Psoas muscle (tissue), 8 donors: ENCODE results near the gene OR9Q2. TPM values are rescaled to one million over a fixed set of nuclear protein-coding genes. Genes with fewer than 3 reads are reported as not detected.

Experiments used
- ATAC-seq, 4 donors: fragments of 200-7000 bp; cut with Tn5 transposase; one replicate each; pipeline ENCODE4 v1.9.1; 2020; ENCODE audit warnings: moderate library complexity in 3 of 4, mild to moderate bottlenecking in 2 of 4
- DNase-seq, 2 donors: peaks; one replicate each; pipeline ENCODE4 v3.0.0-alpha.2; 2020
- H3K27ac ChIP-seq: fragments of 200-600 bp; one replicate; pipeline ENCODE4 v1.8.0; 2022
- H3K27me3 ChIP-seq, 3 donors: fragments of 200-600 bp in 1 of 3; one replicate each; pipeline versions ENCODE4 v1.6.1 to v1.8.0; 2013 to 2022; ENCODE audit warnings: low read length in 2 of 3, mild to moderate bottlenecking in 2 of 3, moderate library complexity in 1 of 3; ENCODE audit not compliant: insufficient read depth in 3 of 3
- H3K36me3 ChIP-seq, 2 donors: fragments of 200-600 bp in 1 of 2; one replicate each; pipeline versions ENCODE4 v1.6.1 to v1.8.0; 2013 to 2022; ENCODE audit warnings: low read depth in 1 of 2, mild to moderate bottlenecking in 1 of 2, moderate library complexity in 1 of 2; ENCODE audit not compliant: insufficient read depth in 1 of 2
- H3K4me1 ChIP-seq: fragments of 200-600 bp; one replicate; pipeline ENCODE4 v1.8.0; 2022
- H3K4me3 ChIP-seq: fragments of 200-600 bp; one replicate; pipeline ENCODE4 v1.8.0; 2022; ENCODE audit warnings: mild to moderate bottlenecking
- H3K9me3 ChIP-seq: fragments of 200-600 bp; one replicate; pipeline ENCODE4 v1.8.0; 2022
- WGBS, 3 donors: extraction: QIAGEN DNeasy Blood & Tissue Kit; methylation state at CpG; one replicate each; pipeline versions ENCODE4 v1.1.6 to v1.1.7; 2013; 5-methylcytosine and 5-hydroxymethylcytosine counted together
- intact Hi-C, 2 donors: fragments of 100-400 bp; cut with DNase I; formaldehyde crosslinking; loops; one replicate each; pipeline versions ENCODE4 v1.11.0 to v1.14.2; 2022
- polyA plus RNA-seq, 3 donors: library from polyadenylated mRNA; stranded (reverse); fragments of 200-250 nt; gene quantifications; one replicate each; pipeline ENCODE4 v1.2.3, GENCODE V29; 2013
- total RNA-seq, 4 donors: library from RNA; stranded (reverse); fragmentation: NEBNext Ultra II Directional in 2 of 4; extraction: Animal tissue kit (Norgen Biotek cat#: 25700) in 2 of 4; gene quantifications; one replicate each; pipeline versions ENCODE4 v1.2.1 to v1.2.4, GENCODE V29; 2021 to 2023
- TF ChIP-seq, protein P1 (sequence below): fragments of 200-600 bp; IDR thresholded peaks from one replicate; pipeline ENCODE4 v1.8.0; 2022; ENCODE audit warnings: antibody characterized with exemption
- donor health status: healthy with polysubstance abuse.
- donor health status: DM: no; HTN: no; CAD: no; lungs with moderate emphysema.
- donor health status: Bipolar disorder and iron deficiency.
- donor health status: healthy.
- donor health status: DM: yes; HTN: yes; CAD: no.
- donor health status: DM: no; HTN: no; CAD: no.
- donor health status: DM: no; HTN: no; CAD: no.
- donor health status: DM: yes; HTN: yes; CAD: no.

OR9Q2 gene
- total and polyA plus RNA-seq, 7 donors, result not detected

DNA sequence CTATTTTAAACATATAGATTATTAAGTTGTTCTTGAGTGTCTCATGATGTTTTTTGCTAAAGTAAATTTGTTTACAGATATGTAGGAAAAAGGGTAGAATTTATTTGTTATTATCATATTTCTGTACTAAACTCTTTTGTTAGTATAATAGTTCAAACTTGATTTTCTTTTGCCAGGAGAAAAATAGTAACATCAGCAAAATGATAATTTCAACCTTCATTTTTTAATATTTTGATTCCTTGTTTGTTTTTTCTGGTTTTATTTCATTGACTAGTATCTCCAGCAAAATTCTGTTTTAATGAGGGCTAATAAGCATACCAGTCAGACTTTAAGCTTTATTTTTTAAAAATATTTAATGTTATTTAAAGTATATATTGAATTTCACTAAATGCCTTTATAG is 27.6 kb downstream of the OR9Q2 start:
- TF ChIP-seq, protein P1, sequence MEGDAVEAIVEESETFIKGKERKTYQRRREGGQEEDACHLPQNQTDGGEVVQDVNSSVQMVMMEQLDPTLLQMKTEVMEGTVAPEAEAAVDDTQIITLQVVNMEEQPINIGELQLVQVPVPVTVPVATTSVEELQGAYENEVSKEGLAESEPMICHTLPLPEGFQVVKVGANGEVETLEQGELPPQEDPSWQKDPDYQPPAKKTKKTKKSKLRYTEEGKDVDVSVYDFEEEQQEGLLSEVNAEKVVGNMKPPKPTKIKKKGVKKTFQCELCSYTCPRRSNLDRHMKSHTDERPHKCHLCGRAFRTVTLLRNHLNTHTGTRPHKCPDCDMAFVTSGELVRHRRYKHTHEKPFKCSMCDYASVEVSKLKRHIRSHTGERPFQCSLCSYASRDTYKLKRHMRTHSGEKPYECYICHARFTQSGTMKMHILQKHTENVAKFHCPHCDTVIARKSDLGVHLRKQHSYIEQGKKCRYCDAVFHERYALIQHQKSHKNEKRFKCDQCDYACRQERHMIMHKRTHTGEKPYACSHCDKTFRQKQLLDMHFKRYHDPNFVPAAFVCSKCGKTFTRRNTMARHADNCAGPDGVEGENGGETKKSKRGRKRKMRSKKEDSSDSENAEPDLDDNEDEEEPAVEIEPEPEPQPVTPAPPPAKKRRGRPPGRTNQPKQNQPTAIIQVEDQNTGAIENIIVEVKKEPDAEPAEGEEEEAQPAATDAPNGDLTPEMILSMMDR, result no peak
- Histone ChIP-seq H3K27ac (no peak overlapping the region), H3K4me1 (no peaks in the 10 kb centered on the region), H3K9me3 (no peaks in the 10 kb centered on the region), H3K4me3 (no peak overlapping the region), H3K36me3 (no peaks in the 10 kb centered on the region), H3K27me3 (no peaks in the 10 kb centered on the region)
- no peak for ATAC-seq
- DNase-seq, result no peak
- intact Hi-C loops, result no loop called here

DNA sequence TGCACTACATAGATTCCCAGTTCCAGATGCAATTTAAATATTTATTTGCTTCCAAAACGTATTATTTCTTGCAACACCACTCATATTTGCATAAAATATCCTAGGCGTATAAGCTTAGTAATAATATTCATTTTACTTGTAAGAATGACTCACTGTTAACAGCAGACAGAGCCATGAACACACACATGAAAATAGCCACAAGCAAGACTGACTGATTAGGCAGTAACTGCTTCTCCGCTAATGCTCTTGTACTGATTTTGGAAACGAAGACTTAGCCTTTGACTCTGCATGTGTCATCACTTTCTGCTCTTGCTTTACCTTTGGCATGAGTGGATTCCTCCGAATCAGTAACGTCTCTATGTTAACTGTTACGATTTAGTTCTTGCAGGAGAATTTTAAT is 33.9 kb downstream of the OR9Q2 start:
- Histone ChIP-seq H3K27me3 (no peaks in the 10 kb centered on the region), H3K27ac (no peak overlapping the region), H3K9me3 (no peaks in the 10 kb centered on the region), H3K4me3 (no peak overlapping the region), H3K36me3 (no peaks in the 10 kb centered on the region), H3K4me1 (no peaks in the 10 kb centered on the region)
- DNase-seq, result no peak
- TF ChIP-seq, protein P1, result no peak
- WGBS, 3 donors, result 73 to 78% (median 78%) methylated on average over 7 of the region's 7 CpGs
- intact Hi-C loops, result no loop called here
- no peak for ATAC-seq

DNA sequence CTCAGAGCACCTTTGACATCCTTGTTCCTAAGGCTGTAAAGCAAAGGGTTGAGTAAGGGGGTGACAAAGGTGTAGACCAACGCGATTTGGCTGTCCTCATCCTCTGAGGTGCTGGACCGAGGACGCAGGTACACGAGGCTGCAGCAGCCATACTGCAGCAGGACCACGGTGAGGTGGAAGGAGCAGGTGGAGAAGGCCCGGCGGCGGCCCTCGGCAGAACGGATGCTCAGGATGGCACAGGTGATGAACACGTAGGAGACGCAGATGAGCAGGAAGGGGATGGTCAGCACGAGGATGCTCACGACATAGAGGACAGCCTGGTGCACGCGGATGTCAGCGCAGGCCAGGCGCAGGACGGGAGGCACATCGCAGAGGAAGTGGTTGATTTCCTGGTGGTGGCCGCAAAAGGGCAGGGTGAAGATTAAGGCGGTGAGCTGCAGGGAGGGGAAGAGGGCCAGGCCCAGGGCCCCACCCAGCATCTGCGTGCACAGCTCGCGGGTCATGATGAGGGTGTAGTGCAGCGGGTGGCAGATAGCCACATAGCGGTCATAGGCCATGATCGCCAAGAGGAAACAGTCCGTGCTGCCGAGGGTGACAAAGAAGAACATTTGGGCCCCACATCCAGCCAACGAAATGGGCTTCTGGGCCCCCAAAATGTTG is 39.2 kb downstream of the OR9Q2 start:
- Histone ChIP-seq H3K27me3 (no peaks in the 10 kb centered on the region), H3K9me3 (no peaks in the 10 kb centered on the region), H3K27ac (no peak overlapping the region), H3K4me3 (no peak overlapping the region), H3K4me1 (no peaks in the 10 kb centered on the region), H3K36me3 (no peaks in the 10 kb centered on the region)
- intact Hi-C loops, result no loop called here
- WGBS, 3 donors, result 89 to 95% (median 93%) methylated on average over 32 of the region's 32 CpGs
- DNase-seq (no peak), ATAC-seq (no peak)
- TF ChIP-seq, protein P1, result no peak

Other genes starting within 250 kb of the OR9Q2 start
- gene OR9Q1, start 165.2 kb upstream of the OR9Q2 start, total RNA-seq, result not detected
- not detected for gene OR9Q1, start 165.2 kb upstream of the OR9Q2 start, polyA plus RNA-seq
- gene OR6Q1, start 158.1 kb upstream of the OR9Q2 start, total RNA-seq, result not detected
- gene OR6Q1, start 158.1 kb upstream of the OR9Q2 start, polyA plus RNA-seq, result not detected
- gene OR9I1, start 63.5 kb upstream of the OR9Q2 start, total RNA-seq, result not detected
- not detected for gene OR9I1, start 63.5 kb upstream of the OR9Q2 start, polyA plus RNA-seq
- gene OR1S2, start 15.1 kb downstream of the OR9Q2 start, total RNA-seq, result not detected
- not detected for gene OR1S2, start 15.1 kb downstream of the OR9Q2 start, polyA plus RNA-seq
- gene OR1S1, start 23.6 kb downstream of the OR9Q2 start, total RNA-seq, result not detected
- not detected for gene OR1S1, start 23.6 kb downstream of the OR9Q2 start, polyA plus RNA-seq
- not detected for gene OR10Q1, start 39.8 kb downstream of the OR9Q2 start, total RNA-seq
- gene OR10Q1, start 39.8 kb downstream of the OR9Q2 start, polyA plus RNA-seq, result not detected
- gene OR10W1, start 79.2 kb downstream of the OR9Q2 start, total RNA-seq, result not detected
- not detected for gene OR10W1, start 79.2 kb downstream of the OR9Q2 start, polyA plus RNA-seq
- gene OR5B17, start 170.0 kb downstream of the OR9Q2 start, total RNA-seq, result not detected
- gene OR5B17, start 170.0 kb downstream of the OR9Q2 start, polyA plus RNA-seq, result not detected
- not detected for gene OR5B3, start 217.8 kb downstream of the OR9Q2 start, total RNA-seq
- not detected for gene OR5B3, start 217.8 kb downstream of the OR9Q2 start, polyA plus RNA-seq
- not detected for gene OR5B2, start 239.1 kb downstream of the OR9Q2 start, total RNA-seq
- gene OR5B2, start 239.1 kb downstream of the OR9Q2 start, polyA plus RNA-seq, result not detected